Ovary (tissue), 9 donors: ENCODE measurements around the gene OLIG2. TPM values are rescaled to one million over a fixed set of nuclear protein-coding genes. Genes with fewer than 3 reads are reported as not detected.

Experiments used
- DNase-seq, 5 donors: peaks; one replicate each; pipeline ENCODE4 v3.0.0-alpha.2; 2019 to 2020
- H3K27ac ChIP-seq, 2 donors: fragments of 200-600 bp; one replicate each; pipeline versions ENCODE4 v1.5.1 to v1.8.0; 2019 to 2022
- H3K27me3 ChIP-seq: fragments of 200-600 bp; one replicate; pipeline ENCODE4 v1.8.0; 2022
- H3K36me3 ChIP-seq: fragments of 200-600 bp; sonication (generic); one replicate; pipeline ENCODE4 v1.5.1; 2019
- H3K4me1 ChIP-seq: one replicate; pipeline ENCODE4 v1.8.1; 2013; ENCODE audit warnings: mild to moderate bottlenecking, moderate library complexity; ENCODE audit not compliant: insufficient read depth
- H3K4me3 ChIP-seq: fragments of 200-600 bp; sonication (generic); one replicate; pipeline ENCODE4 v1.5.1; 2017
- H3K9me3 ChIP-seq, 2 donors: fragments of 200-600 bp in 1 of 2; sonication (generic) in 1 of 2; one replicate each; pipeline versions ENCODE4 v1.5.1 to v1.8.1; 2013 to 2019; ENCODE audit warnings: mild to moderate bottlenecking in 1 of 2, moderate library complexity in 1 of 2
- CTCF ChIP-seq, 3 donors: fragments of 450-650 bp in 2 of 3; fragments of 200-600 bp in 1 of 3; IDR thresholded peaks; one replicate each; pipeline versions ENCODE4 v1.5.1 to v1.8.0; 2016 to 2022; ENCODE audit warnings: antibody characterized with exemption in 3 of 3, mild to moderate bottlenecking in 1 of 3
- EP300 ChIP-seq: sonication (generic); formaldehyde crosslinking; IDR thresholded peaks from one replicate; pipeline ENCODE4 v1.6.1; 2017; ENCODE audit warnings: antibody characterized with exemption
- POLR2A ChIP-seq: fragments of 450-650 bp; IDR thresholded peaks from one replicate; pipeline ENCODE4 v1.6.1; 2017; ENCODE audit warnings: antibody characterized with exemption, mild to moderate bottlenecking, moderate library complexity
- WGBS, 3 donors: extraction: QIAGEN DNeasy Blood & Tissue Kit in 1 of 3; methylation state at CpG; one replicate each; pipeline versions ENCODE4 v1.1.5 to v1.1.7; 2013 to 2017; 5-methylcytosine and 5-hydroxymethylcytosine counted together
- intact Hi-C, 4 donors: fragments of 100-400 bp; cut with DNase I; formaldehyde crosslinking; loops; one replicate each; pipeline versions ENCODE4 v1.11.0 to v1.15.1; 2022 to 2023
- polyA plus RNA-seq, 2 donors: library from polyadenylated mRNA; stranded (reverse); fragments of 200-250 nt in 1 of 2; fragments of 350-450 nt in 1 of 2; fragmentation: Illumina TruSeq in 1 of 2; extraction: RNeasy Lipid Tissue Mini Kit (QIAGEN cat#74804) in 1 of 2; gene quantifications; one replicate each; pipeline ENCODE4 v1.2.3, GENCODE V29; 2013 to 2014
- total RNA-seq, 7 donors: library from RNA; depleted of rRNA in 2 of 7; stranded (reverse); fragments of >200 nt in 2 of 7; fragmentation: NEBNext Ultra II Directional in 3 of 7; extraction: Animal tissue kit (Norgen Biotek cat#: 25700) in 3 of 7; gene quantifications; one replicate each; pipeline versions ENCODE4 v1.1.0 to v1.2.4, GENCODE V29; 2016 to 2023
- donor health status: DM: no; HTN: no; CAD: no; lungs with moderate emphysema.
- donor health status: DM: no; HTN: no; CAD: no.
- donor health status: Bipolar disorder and iron deficiency.
- donor health status: DM: yes; HTN: yes; CAD: no.
- donor health status: DM: no; HTN: no; CAD: no.
- donor health status: DM: yes; HTN: yes; CAD: no.

Gene OLIG2
- total and polyA plus RNA-seq, 9 donors: not detected

- 59 to 70% (median 66%) methylated on average over 8 of the region's 8 CpGs for WGBS, 3 donors
- H3K27ac ChIP-seq: no peak overlapping the region
- intact Hi-C loops: no loop called here
- no peak overlapping the region for H3K4me3 ChIP-seq
- H3K9me3 ChIP-seq: no peaks in the 10 kb centered on the region
- H3K4me1 ChIP-seq: no peaks in the 10 kb centered on the region
- DNase-seq: no peak
- TF ChIP-seq POLR2A (no peak), EP300 (no peak), CTCF (IDR thresholded peaks at IDR 0.05) (no peak)
- no peaks in the 10 kb centered on the region for H3K36me3 ChIP-seq
- no peaks in the 10 kb centered on the region for H3K27me3 ChIP-seq
Observed at GRCh38 chr21:33046455-33046854, 20.7 kb downstream of the OLIG2 start.

GRCh38 chr21:33047231-33047630 is 21.5 kb downstream of the OLIG2 start:
- WGBS, 3 donors: 53 to 60% (median 59%) methylated on average over 5 of the region's 5 CpGs
- intact Hi-C loops: no loop called here
- no peaks in the 10 kb centered on the region for H3K4me1 ChIP-seq
- TF ChIP-seq EP300 (no peak), POLR2A (no peak), CTCF (IDR thresholded peaks at IDR 0.05) (no peak)
- H3K27ac ChIP-seq: no peak overlapping the region
- no peaks in the 10 kb centered on the region for H3K9me3 ChIP-seq
- no peak for DNase-seq
- H3K36me3 ChIP-seq: no peaks in the 10 kb centered on the region
- no peaks in the 10 kb centered on the region for H3K27me3 ChIP-seq
- H3K4me3 ChIP-seq: no peak overlapping the region

GRCh38 chr21:33051925-33052324 is 26.2 kb downstream of the OLIG2 start:
- H3K27me3 ChIP-seq: no peaks in the 10 kb centered on the region
- no peaks in the 10 kb centered on the region for H3K9me3 ChIP-seq
- no peaks in the 10 kb centered on the region for H3K36me3 ChIP-seq
- no peak overlapping the region for H3K4me3 ChIP-seq
- no peak for TF ChIP-seq POLR2A
- TF ChIP-seq CTCF (IDR thresholded peaks at IDR 0.05): no peak
- no peak for TF ChIP-seq EP300
- WGBS, 3 donors: 83 to 86% (median 85%) methylated on average over 16 of the region's 16 CpGs
- intact Hi-C loops: no loop called here
- no peak overlapping the region for H3K27ac ChIP-seq
- no peaks in the 10 kb centered on the region for H3K4me1 ChIP-seq
- no peak for DNase-seq

- Histone ChIP-seq H3K9me3 (no peaks in the 10 kb centered on the region), H3K4me1 (no peaks in the 10 kb centered on the region), H3K27ac (no peak overlapping the region), H3K36me3 (no peaks in the 10 kb centered on the region), H3K4me3 (no peak overlapping the region), H3K27me3 (no peaks in the 10 kb centered on the region)
- intact Hi-C loops: no loop called here
- DNase-seq: no peak
- TF ChIP-seq EP300: no peak
- no peak for TF ChIP-seq POLR2A
- no peak for TF ChIP-seq CTCF (IDR thresholded peaks at IDR 0.05)
Observed at GRCh38 chr21:33053951-33054350, 28.2 kb downstream of the OLIG2 start.

- no peak overlapping the region for H3K4me3 ChIP-seq
- WGBS, 3 donors: 69 to 82% (median 76%) methylated on average over 5 of the region's 5 CpGs
- DNase-seq: no peak
- no peaks in the 10 kb centered on the region for H3K4me1 ChIP-seq
- intact Hi-C loops: loop anchor here in 1 of 4 donors (5.0 kb wide), 1 partner anchor 34 kb away; no protein-coding TSS in a partner anchor
- no peaks in the 10 kb centered on the region for H3K36me3 ChIP-seq
- H3K9me3 ChIP-seq: no peaks in the 10 kb centered on the region
- H3K27me3 ChIP-seq: no peaks in the 10 kb centered on the region
- TF ChIP-seq POLR2A: no peak
- no peak for TF ChIP-seq CTCF (IDR thresholded peaks at IDR 0.05)
- no peak for TF ChIP-seq EP300
- no peak overlapping the region for H3K27ac ChIP-seq
Observed at GRCh38 chr21:33055991-33056390, 30.3 kb downstream of the OLIG2 start.
